Activated T-cell treated with anti-CD3 and anti-CD28 coated beads, Interleukin-2, amount 50 U/mL, for 4 hours (primary cell): Measurements from ENCODE around the gene ENOX1. TPM values are rescaled to one million over a fixed set of nuclear protein-coding genes. Genes with fewer than 3 reads are reported as not detected.

Experiments used
- ATAC-seq, 2 donors: fragments of 200-7000 bp; cut with Tn5 transposase; one replicate each; pipeline ENCODE4 v1.10.0; 2021
- DNase-seq: peaks from one replicate; pipeline ENCODE4 v3.0.0-alpha.2; 2020
- H3K27me3 Mint-ChIP-seq: one replicate; pipeline ENCODE4 v1.8.0; 2021; ENCODE audit warnings: low read depth, mixed read lengths
- H3K36me3 Mint-ChIP-seq: one replicate; pipeline ENCODE4 v1.8.0; 2022; ENCODE audit warnings: mixed read lengths; ENCODE audit not compliant: insufficient read depth
- H3K4me1 Mint-ChIP-seq: one replicate; pipeline ENCODE4 v1.8.0; 2021; ENCODE audit warnings: low read depth, mixed read lengths
- H3K4me3 Mint-ChIP-seq: one replicate; pipeline ENCODE4 v1.8.0; 2021; ENCODE audit warnings: mild to moderate bottlenecking, moderate library complexity, mixed read lengths
- H3K9me3 Mint-ChIP-seq: one replicate; pipeline ENCODE4 v1.8.0; 2021; ENCODE audit warnings: mixed read lengths
- total RNA-seq, 3 donors: library from RNA; stranded (reverse); gene quantifications; one replicate each; pipeline ENCODE4 v1.2.1, GENCODE V29; 2021

The ENOX1 gene
- total RNA-seq, 3 donors from 2014 or later, result 0.14 TPM; not detected in 2

GRCh38 chr13:43567608-43568007 lies 219.2 kb downstream of the ENOX1 start:
- Mint-ChIP-seq H3K4me1 (no peaks in the 10 kb centered on the region), H3K4me3 (no peak overlapping the region), H3K36me3 (no peaks in the 10 kb centered on the region), H3K27me3 (peaks cover 10% of the 10 kb centered on the region), H3K9me3 (no peaks in the 10 kb centered on the region)
- ATAC-seq, result no peak
- DNase-seq, result no peak

GRCh38 chr13:43564952-43565351 lies 221.8 kb downstream of the ENOX1 start:
- DNase-seq, result no peak
- ATAC-seq, result no peak
- Mint-ChIP-seq H3K9me3 (no peaks in the 10 kb centered on the region), H3K27me3 (peaks cover 4% of the 10 kb centered on the region), H3K4me1 (no peaks in the 10 kb centered on the region), H3K4me3 (no peak overlapping the region), H3K36me3 (no peaks in the 10 kb centered on the region)

DNA sequence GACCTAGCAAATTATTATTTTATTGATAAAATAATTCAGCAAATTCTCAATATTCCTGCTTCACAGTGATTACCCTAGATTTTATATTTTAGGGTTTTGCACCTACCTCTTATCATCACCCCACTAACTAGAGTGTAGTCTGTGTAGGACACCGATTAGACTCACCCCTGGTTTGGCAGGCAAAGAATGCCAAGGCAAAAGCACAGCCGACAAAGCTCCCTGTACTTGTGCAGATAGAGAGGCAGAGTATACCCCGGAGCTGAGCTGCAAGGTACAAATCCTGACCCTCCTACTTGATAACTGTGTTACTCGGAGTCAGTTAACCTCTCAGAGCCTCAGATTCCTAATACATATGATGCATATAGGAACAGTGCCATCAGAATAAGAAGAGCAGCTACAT lies 225.7 kb downstream of the ENOX1 start:
- no peaks in the 10 kb centered on the region for H3K27me3 Mint-ChIP-seq
- no peaks in the 10 kb centered on the region for H3K4me1 Mint-ChIP-seq
- no peaks in the 10 kb centered on the region for H3K9me3 Mint-ChIP-seq
- H3K36me3 Mint-ChIP-seq, result no peaks in the 10 kb centered on the region
- no peak overlapping the region for H3K4me3 Mint-ChIP-seq
- DNase-seq (no peak), ATAC-seq (no peak)

DNA sequence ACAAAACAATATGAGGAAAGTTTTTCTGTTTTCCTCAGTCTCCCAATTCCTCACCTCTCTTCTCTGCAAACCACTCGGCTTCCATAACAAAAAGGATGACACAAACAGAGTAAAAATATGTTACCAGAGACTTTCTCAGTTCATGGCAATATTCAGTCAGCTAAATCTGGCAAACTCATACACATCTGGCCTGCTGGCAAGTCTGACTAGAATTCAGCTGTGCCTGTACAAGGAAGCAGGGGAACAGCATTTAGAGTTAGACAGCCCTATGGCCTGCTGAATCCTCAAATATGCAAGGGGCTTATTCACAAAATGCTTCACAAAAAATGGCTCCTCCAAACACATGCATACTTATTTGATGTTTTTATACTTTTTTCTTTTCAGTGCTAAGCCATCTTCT lies 227.8 kb downstream of the ENOX1 start:
- Mint-ChIP-seq H3K4me1 (no peaks in the 10 kb centered on the region), H3K36me3 (no peaks in the 10 kb centered on the region), H3K27me3 (no peaks in the 10 kb centered on the region), H3K9me3 (no peaks in the 10 kb centered on the region), H3K4me3 (no peak overlapping the region)
- DNase-seq, result no peak
- no peak for ATAC-seq

GRCh38 chr13:43558326-43558725 lies 228.4 kb downstream of the ENOX1 start:
- Mint-ChIP-seq H3K4me1 (no peaks in the 10 kb centered on the region), H3K9me3 (no peaks in the 10 kb centered on the region), H3K4me3 (no peak overlapping the region), H3K36me3 (no peaks in the 10 kb centered on the region), H3K27me3 (no peaks in the 10 kb centered on the region)
- ATAC-seq (no peak), DNase-seq (no peak)

GRCh38 chr13:43555667-43556066 lies 231.1 kb downstream of the ENOX1 start:
- H3K36me3 Mint-ChIP-seq, result no peaks in the 10 kb centered on the region
- no peak overlapping the region for H3K4me3 Mint-ChIP-seq
- H3K9me3 Mint-ChIP-seq, result no peaks in the 10 kb centered on the region
- no peaks in the 10 kb centered on the region for H3K27me3 Mint-ChIP-seq
- ATAC-seq (no peak), DNase-seq (no peak)
- H3K4me1 Mint-ChIP-seq, result no peaks in the 10 kb centered on the region

- Mint-ChIP-seq H3K27me3 (peaks cover 2% of the 10 kb centered on the region), H3K36me3 (no peaks in the 10 kb centered on the region), H3K4me3 (no peak overlapping the region), H3K9me3 (no peaks in the 10 kb centered on the region), H3K4me1 (no peaks in the 10 kb centered on the region)
- ATAC-seq (no peak), DNase-seq (no peak)
Observed at GRCh38 chr13:43551897-43552456, 234.8 kb downstream of the ENOX1 start.

DNA sequence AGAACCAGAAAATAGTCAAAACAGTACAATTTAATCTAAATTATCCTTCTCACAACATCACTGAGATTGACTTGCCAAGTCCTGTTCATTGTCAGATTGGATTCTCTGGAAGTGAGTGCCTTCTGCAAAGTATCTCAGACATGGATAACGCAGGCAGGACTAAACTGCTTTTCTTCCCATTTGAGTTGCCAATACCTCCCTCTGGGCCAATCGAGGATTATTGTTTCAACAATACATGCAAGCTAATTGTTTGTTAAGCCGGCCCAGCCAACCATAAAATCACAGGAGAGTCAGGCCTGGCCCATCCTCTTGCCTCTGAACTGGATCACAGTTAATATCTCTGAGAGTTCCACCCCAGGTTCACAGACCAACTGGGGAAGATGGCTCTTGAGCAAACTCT lies 240.0 kb downstream of the ENOX1 start:
- Mint-ChIP-seq H3K4me1 (no peaks in the 10 kb centered on the region), H3K27me3 (peaks cover 4% of the 10 kb centered on the region), H3K4me3 (no peak overlapping the region), H3K36me3 (no peaks in the 10 kb centered on the region), H3K9me3 (no peaks in the 10 kb centered on the region)
- no peak for ATAC-seq
- no peak for DNase-seq

DNA sequence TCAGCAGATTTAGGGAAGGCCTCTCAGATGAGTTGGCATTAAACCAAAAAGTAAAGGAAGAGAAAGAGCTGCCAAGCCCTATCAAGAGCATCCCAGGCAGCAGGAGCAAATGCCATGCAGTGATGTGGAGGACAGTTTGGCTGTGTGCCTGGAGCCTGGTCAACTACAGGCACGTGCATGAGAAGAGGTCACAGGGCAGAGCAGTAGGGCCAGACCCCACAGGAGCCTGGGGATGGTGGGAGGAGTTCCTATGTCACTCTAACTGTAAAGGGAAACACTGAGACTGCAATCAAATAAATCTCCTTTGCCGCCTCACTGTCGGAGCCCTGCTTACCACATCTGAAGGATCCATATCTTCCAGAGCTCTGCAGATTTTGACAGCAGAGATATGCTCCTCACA lies 240.5 kb downstream of the ENOX1 start:
- Mint-ChIP-seq H3K36me3 (no peaks in the 10 kb centered on the region), H3K27me3 (peaks cover 4% of the 10 kb centered on the region), H3K4me3 (no peak overlapping the region), H3K4me1 (no peaks in the 10 kb centered on the region), H3K9me3 (no peaks in the 10 kb centered on the region)
- ATAC-seq, result no peak
- no peak for DNase-seq

DNA sequence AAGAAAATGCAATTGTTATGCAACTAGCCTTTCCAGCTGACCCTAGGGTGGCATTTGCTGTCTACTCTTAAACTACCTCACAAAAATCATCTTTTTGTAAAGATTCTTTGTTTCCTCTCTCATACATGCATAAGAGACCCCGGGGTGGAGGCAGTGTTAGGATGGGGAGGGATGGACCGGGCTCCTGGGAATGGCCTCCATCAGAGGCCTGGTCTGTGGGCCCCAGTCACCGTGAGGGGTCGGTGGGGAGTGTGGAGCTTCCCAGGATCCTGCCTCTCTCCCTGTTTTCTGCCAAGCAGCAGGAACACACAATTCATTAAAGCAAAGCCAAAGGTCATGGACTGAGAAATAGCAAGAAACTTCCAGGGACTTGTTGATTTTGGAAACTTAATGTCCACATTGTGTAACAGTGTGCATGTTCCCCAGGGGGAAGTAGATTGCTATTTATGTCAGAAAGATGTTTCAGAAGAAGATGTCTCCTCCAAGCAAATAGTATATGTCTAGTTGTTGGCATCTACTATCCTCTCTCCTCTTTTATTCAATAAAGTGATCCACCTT lies 241.4 kb downstream of the ENOX1 start:
- no peak for ATAC-seq
- peaks cover 4% of the 10 kb centered on the region for H3K27me3 Mint-ChIP-seq
- no peak for DNase-seq
- no peaks in the 10 kb centered on the region for H3K36me3 Mint-ChIP-seq
- H3K4me3 Mint-ChIP-seq, result no peak overlapping the region
- H3K9me3 Mint-ChIP-seq, result no peaks in the 10 kb centered on the region
- no peaks in the 10 kb centered on the region for H3K4me1 Mint-ChIP-seq

GRCh38 chr13:43544631-43545030 lies 242.1 kb downstream of the ENOX1 start:
- H3K4me3 Mint-ChIP-seq, result no peak overlapping the region
- H3K4me1 Mint-ChIP-seq, result no peaks in the 10 kb centered on the region
- no peak for ATAC-seq

GRCh38 chr13:43544011-43544410 lies 242.8 kb downstream of the ENOX1 start:
- no peak for DNase-seq
- Mint-ChIP-seq H3K27me3 (peaks cover 4% of the 10 kb centered on the region), H3K4me3 (no peak overlapping the region), H3K9me3 (no peaks in the 10 kb centered on the region), H3K4me1 (no peaks in the 10 kb centered on the region), H3K36me3 (no peaks in the 10 kb centered on the region)
- ATAC-seq, result no peak

More at GRCh38 chr13:43544631-43545030, 242.1 kb downstream of the ENOX1 start:
- Mint-ChIP-seq H3K9me3 (no peaks in the 10 kb centered on the region), H3K27me3 (peaks cover 4% of the 10 kb centered on the region), H3K36me3 (no peaks in the 10 kb centered on the region)
- DNase-seq, result no peak

- no peaks in the 10 kb centered on the region for H3K4me1 Mint-ChIP-seq
- no peaks in the 10 kb centered on the region for H3K36me3 Mint-ChIP-seq
- ATAC-seq (no peak), DNase-seq (no peak)
- H3K4me3 Mint-ChIP-seq, result no peak overlapping the region
- peaks cover 4% of the 10 kb centered on the region for H3K27me3 Mint-ChIP-seq
- H3K9me3 Mint-ChIP-seq, result no peaks in the 10 kb centered on the region
Observed at GRCh38 chr13:43543331-43543730, 243.4 kb downstream of the ENOX1 start.

GRCh38 chr13:43537124-43537523 lies 249.6 kb downstream of the ENOX1 start:
- Mint-ChIP-seq H3K4me3 (no peak overlapping the region), H3K4me1 (no peaks in the 10 kb centered on the region), H3K36me3 (no peaks in the 10 kb centered on the region), H3K27me3 (no peaks in the 10 kb centered on the region), H3K9me3 (no peaks in the 10 kb centered on the region)
- DNase-seq (no peak), ATAC-seq (no peak)

DNA sequence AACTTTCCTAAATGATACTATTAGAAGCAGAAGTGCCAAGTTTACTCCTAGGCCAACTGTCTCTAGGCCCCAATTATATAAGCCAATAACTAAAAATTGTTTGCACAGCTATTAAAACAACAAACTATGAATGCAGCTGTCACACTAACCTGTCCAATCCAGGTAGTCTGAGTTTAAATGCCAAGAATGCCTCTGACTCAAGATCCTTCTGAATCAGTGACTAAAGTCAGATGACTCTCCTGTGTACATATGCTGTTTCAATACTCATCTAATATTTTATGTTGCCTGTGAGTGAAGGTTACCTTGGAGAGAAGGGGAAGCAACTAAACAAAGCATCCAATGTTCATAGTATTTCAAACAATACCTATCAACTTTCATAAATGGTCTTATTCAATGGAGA lies 257.0 kb downstream of the ENOX1 start:
- no peak for ATAC-seq
- no peak overlapping the region for H3K4me3 Mint-ChIP-seq

More for the DNA sequence above, 257.0 kb downstream of the ENOX1 start:
- H3K36me3 Mint-ChIP-seq, result no peaks in the 10 kb centered on the region
- DNase-seq, result no peak
- no peaks in the 10 kb centered on the region for H3K4me1 Mint-ChIP-seq
- H3K27me3 Mint-ChIP-seq, result no peaks in the 10 kb centered on the region
- H3K9me3 Mint-ChIP-seq, result no peaks in the 10 kb centered on the region
